Measurements from ENCODE around the gene COX6A2. TPM values are rescaled to one million over a fixed set of nuclear protein-coding genes. Genes with fewer than 3 reads are reported as not detected.

The COX6A2 gene
- total RNA-seq, 1 experiment from 2014 or later: not detected

DNA sequence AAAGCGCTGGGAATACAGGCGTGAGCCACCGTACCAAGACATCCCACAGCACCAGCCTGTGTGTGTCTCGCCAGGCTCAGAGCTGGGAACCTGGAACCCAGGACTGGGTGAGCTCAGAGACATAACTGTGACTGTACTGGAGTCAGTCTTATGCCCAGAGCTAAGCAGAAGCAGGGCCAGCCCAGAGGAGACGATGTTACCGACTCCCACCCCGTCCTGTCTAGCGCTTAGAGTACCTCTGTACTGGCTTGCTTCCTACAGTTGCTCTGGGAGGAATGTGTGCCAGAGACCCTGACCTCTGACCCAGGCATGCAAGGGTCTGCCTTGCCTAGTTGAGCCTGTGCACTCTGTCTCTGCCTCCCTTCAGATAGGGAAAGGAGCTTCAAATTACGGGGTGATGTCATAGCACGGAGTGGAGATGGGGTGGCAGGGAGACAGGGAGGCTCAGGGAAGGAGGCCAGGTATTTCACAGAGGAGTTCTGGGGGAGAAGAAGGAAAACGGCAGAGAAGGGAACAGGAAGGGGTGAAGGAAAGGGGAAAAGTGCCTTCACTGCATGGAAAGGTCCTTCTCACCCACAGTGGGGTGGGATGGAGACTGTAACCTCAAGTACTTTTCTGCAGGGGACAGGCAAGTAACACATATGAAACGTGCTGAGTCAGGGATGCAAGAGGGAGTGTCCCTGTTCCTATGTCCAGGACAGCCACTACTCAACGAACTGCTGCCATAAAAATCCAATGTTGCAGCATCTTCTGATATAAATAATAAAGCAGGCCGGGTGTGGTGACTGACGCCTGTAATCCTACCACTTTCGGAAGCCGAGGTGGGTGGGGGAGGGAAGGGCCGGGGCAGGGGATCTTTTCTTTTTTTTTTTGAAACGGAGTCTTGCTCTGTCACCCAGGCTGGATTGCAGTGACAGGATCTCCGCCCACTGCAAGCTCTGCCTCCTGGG lies 25.4 kb upstream of the COX6A2 start:
- Mint-ChIP-seq H3K9me3 (no peaks in the 10 kb centered on the region), H3K4me1 (peaks cover 36 to 47% of the 10 kb centered on the region in 2 experiments), H3K27ac (peak overlapping the region; percentile 34 to 51 (median 48); a peak in 6 of 7 replicates), H3K4me3 (peak overlapping the region; percentile 0 to 19; a peak in 3 of 5 replicates), H3K27me3 (ENCODE audit: low read depth) (peaks cover 3% of the 10 kb centered on the region), H3K36me3 (ENCODE audit: insufficient read depth in 1 of 3, low read depth in 3 of 3) (peaks cover 0 to 5% (median 0%) of the 10 kb centered on the region in 3 experiments; a peak in 4 of 7 replicates)
- H2AFZ ChIP-seq (ENCODE audit: low read length): no peak overlapping the region
- H3K9me3 ChIP-seq (ENCODE audit: control insufficient read depth, low read depth, low read length): no peaks in the 10 kb centered on the region
- no peak overlapping the region for H3K23ac ChIP-seq (ENCODE audit: insufficient read length, low read depth, low read length)
- no peak overlapping the region for H4K91ac ChIP-seq (ENCODE audit: insufficient read length, low read depth, low read length)
- no CpG with 5 or more reads among the region's 20 CpGs for WGBS (ENCODE audit: extremely low coverage, insufficient read length, low lambda C conversion rate)
- no peak overlapping the region for H3T11ph ChIP-seq (ENCODE audit: low read length)
- H3K56ac ChIP-seq (ENCODE audit: insufficient read length, low read depth, low read length): no peak overlapping the region
- peak; percentile 44 for DNase-seq
- TF ChIP-seq, protein P1, sequence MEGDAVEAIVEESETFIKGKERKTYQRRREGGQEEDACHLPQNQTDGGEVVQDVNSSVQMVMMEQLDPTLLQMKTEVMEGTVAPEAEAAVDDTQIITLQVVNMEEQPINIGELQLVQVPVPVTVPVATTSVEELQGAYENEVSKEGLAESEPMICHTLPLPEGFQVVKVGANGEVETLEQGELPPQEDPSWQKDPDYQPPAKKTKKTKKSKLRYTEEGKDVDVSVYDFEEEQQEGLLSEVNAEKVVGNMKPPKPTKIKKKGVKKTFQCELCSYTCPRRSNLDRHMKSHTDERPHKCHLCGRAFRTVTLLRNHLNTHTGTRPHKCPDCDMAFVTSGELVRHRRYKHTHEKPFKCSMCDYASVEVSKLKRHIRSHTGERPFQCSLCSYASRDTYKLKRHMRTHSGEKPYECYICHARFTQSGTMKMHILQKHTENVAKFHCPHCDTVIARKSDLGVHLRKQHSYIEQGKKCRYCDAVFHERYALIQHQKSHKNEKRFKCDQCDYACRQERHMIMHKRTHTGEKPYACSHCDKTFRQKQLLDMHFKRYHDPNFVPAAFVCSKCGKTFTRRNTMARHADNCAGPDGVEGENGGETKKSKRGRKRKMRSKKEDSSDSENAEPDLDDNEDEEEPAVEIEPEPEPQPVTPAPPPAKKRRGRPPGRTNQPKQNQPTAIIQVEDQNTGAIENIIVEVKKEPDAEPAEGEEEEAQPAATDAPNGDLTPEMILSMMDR (conservative IDR thresholded peaks at IDR 0.05): no peak
- no peak overlapping the region for H4K8ac ChIP-seq (replicated peaks; ENCODE audit: insufficient read length, low read depth, low read length)
- H3K79me2 ChIP-seq (ENCODE audit: insufficient read depth, low read length): no peaks in the 10 kb centered on the region; the same call in 1 of the 2 replicates
- H2AK5ac ChIP-seq (ENCODE audit: insufficient read length, low read length): no peak overlapping the region
- H4K20me1 ChIP-seq (ENCODE audit: control insufficient read depth, insufficient read depth, insufficient read length): no peaks in the 10 kb centered on the region
- no peak overlapping the region for H3K18ac ChIP-seq (ENCODE audit: insufficient read length, low read depth, low read length)
- H2BK20ac ChIP-seq (ENCODE audit: low read depth, low read length, poor library complexity, severe bottlenecking): no peak overlapping the region
- no peak overlapping the region for H3K4ac ChIP-seq (ENCODE audit: low read depth, low read length)
- H3K4me2 ChIP-seq (ENCODE audit: insufficient read depth, insufficient read length, low read length): peak overlapping the region; percentile 24
- H3K4me1 ChIP-seq (ENCODE audit: insufficient read depth, low read length): peaks cover 9% of the 10 kb centered on the region; the same call in 1 of the 2 replicates
- H2BK5ac ChIP-seq (ENCODE audit: insufficient read length, low read length): no peak overlapping the region
- no peak overlapping the region for H2BK120ac ChIP-seq (ENCODE audit: low read depth, low read length, poor library complexity, severe bottlenecking)
- H2BK15ac ChIP-seq (ENCODE audit: low read depth, low read length): no peak overlapping the region
- no peak overlapping the region for H4K5ac ChIP-seq (ENCODE audit: insufficient read length, low read depth, low read length)
- H3K14ac ChIP-seq (ENCODE audit: insufficient read depth, low read length): no peak overlapping the region
- H2BK12ac ChIP-seq (ENCODE audit: insufficient read length, low read depth, low read length): no peak overlapping the region
- H3K27me3 ChIP-seq (ENCODE audit: insufficient read depth, low read length): no peaks in the 10 kb centered on the region
- H3K23me2 ChIP-seq (ENCODE audit: insufficient read length, low read depth, low read length, poor library complexity, severe bottlenecking): peaks cover 6% of the 10 kb centered on the region
- no peak overlapping the region for H3K27ac ChIP-seq (ENCODE audit: insufficient read length, low read depth, low read length)
- H3K79me1 ChIP-seq (ENCODE audit: insufficient read depth, low read depth, low read length, poor library complexity, severe bottlenecking): peaks cover 4% of the 10 kb centered on the region
- H3K9ac ChIP-seq (ENCODE audit: extremely low read depth, insufficient read length, low read length): no peak overlapping the region

All from H9 (cell line).